ENCODE results near the gene PRPF6. TPM values are rescaled to one million over a fixed set of nuclear protein-coding genes. Genes with fewer than 3 reads are reported as not detected.

PRPF6 gene
- polyA plus RNA-seq, 2 of the 4 experiments (the other 2 are of a cell fraction), result 42.8 to 47.2 TPM

DNA sequence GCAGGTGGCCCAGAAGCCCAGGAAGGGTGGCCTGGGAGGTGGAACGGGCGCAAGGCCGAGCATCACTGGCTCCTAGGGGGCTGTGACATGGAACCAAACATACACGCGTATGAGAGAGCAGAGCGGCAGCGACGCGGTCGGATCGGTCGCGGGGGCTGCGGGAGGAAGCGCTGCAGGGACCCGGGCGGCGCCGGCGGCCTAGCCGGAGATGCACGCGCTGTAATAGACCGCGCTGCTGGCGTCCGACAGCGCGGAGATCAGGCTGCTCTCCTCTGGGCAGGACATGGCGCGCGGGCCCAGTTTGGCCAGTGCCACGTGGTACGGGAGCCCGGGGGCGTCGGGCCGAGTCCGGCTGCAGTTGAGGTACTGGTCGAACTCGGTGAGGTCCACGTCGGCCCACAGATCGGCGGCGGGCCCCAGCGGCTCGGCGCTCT is 67.1 kb downstream of the PRPF6 start:
- 94% methylated on average over 39 of the region's 49 CpGs for WGBS (ENCODE audit: missing lambda C conversion rate)
- ChIA-PET CTCF (interaction anchor here (0.5 to 1.8 kb wide), 6 partner anchors 9 to 363 kb away, joined by 3 to 6 read pairs (median 4); no protein-coding TSS in a partner anchor), POLR2A (no interaction called here)
- Histone ChIP-seq H3K4me2 (no peak overlapping the region), H3K9me3 (no peaks in the 10 kb centered on the region), H3K4me3 (no peak overlapping the region), H3K4me1 (peaks cover 40% of the 10 kb centered on the region), H3K27ac (no peak overlapping the region)
- no peak for DNase-seq (ENCODE audit: low read depth in 1 of 2, low spot score in 1 of 2)
- ATAC-seq, result no peak
- TF ChIP-seq RAD21 (conservative IDR thresholded peaks at IDR 0.05 in 1 of 2, IDR thresholded peaks at IDR 0.05 in 1 of 2) (no peak), PHF8 (IDR thresholded peaks at IDR 0.05; ENCODE audit: borderline replicate concordance, low read depth) (no peak), JUNB (IDR thresholded peaks at IDR 0.05) (no peak), HOXB13 (CRISPR knock-in tag; IDR thresholded peaks at IDR 0.05; ENCODE audit: low read depth) (no peak), EHF (CRISPR knock-in tag; IDR thresholded peaks at IDR 0.05) (no peak), HEYL (CRISPR knock-in tag; IDR thresholded peaks at IDR 0.05) (no peak), CHD4 (IDR thresholded peaks at IDR 0.05; ENCODE audit: borderline replicate concordance) (no peak)
- no peak for FAIRE-seq

DNA sequence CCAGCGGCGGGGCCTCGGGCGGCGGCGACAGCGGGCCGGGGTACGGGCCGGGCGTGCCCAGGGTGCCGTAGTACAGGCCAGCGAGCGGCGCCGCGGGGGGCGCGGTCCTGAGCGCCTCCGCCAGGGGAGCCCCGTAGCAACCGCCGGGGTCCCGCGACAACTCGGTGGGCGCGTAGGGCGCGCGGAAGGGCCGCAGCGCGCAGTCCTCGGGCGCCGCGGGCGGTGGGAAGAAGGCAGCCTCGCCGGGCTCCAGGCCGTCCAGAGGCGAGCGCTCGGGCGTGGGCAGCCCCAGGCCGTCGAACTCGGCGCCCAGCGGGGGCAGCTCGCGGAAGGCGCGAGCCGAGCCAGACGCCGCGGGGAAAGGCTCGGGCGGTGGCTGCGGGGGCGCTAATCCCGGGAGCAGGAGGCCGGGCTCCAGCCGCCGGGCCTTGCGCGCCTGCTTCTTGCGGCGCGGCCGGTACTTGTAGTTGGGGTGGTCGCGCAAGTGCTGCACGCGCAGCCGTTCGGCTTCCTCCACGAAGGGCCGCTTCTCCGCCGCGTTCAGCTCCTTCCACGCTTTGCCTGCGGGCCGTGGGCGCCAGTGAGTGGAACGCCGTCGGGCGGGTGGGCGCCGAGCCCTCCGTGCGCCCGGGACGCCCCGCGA is 67.6 kb downstream of the PRPF6 start:
- CTCF ChIA-PET, result interaction anchor here (0.5 to 1.8 kb wide), 2 partner anchors 21 to 364 kb away, joined by 3 to 4 read pairs; no protein-coding TSS in a partner anchor
- TF ChIP-seq ZC3H11A (IDR thresholded peaks at IDR 0.05) (no peak), FOXS1 (CRISPR knock-in tag; IDR thresholded peaks at IDR 0.05) (no peak), EHMT2 (IDR thresholded peaks at IDR 0.05; ENCODE audit: low read depth) (no peak), CHD2 (IDR thresholded peaks at IDR 0.05; ENCODE audit: low read length, partially characterized antibody) (no peak), FOSL2 (IDR thresholded peaks at IDR 0.05) (no peak), FOSL2 (CRISPR knock-in tag; IDR thresholded peaks at IDR 0.05) (no peak), FOSB (CRISPR knock-in tag; IDR thresholded peaks at IDR 0.05) (no peak), JUNB (IDR thresholded peaks at IDR 0.05) (no peak)
- TF ChIP-seq, protein P1, sequence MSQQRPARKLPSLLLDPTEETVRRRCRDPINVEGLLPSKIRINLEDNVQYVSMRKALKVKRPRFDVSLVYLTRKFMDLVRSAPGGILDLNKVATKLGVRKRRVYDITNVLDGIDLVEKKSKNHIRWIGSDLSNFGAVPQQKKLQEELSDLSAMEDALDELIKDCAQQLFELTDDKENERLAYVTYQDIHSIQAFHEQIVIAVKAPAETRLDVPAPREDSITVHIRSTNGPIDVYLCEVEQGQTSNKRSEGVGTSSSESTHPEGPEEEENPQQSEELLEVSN (IDR thresholded peaks at IDR 0.05; ENCODE audit: borderline replicate concordance, low read depth), result no peak
- TF ChIP-seq, protein P2, sequence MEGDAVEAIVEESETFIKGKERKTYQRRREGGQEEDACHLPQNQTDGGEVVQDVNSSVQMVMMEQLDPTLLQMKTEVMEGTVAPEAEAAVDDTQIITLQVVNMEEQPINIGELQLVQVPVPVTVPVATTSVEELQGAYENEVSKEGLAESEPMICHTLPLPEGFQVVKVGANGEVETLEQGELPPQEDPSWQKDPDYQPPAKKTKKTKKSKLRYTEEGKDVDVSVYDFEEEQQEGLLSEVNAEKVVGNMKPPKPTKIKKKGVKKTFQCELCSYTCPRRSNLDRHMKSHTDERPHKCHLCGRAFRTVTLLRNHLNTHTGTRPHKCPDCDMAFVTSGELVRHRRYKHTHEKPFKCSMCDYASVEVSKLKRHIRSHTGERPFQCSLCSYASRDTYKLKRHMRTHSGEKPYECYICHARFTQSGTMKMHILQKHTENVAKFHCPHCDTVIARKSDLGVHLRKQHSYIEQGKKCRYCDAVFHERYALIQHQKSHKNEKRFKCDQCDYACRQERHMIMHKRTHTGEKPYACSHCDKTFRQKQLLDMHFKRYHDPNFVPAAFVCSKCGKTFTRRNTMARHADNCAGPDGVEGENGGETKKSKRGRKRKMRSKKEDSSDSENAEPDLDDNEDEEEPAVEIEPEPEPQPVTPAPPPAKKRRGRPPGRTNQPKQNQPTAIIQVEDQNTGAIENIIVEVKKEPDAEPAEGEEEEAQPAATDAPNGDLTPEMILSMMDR (IDR thresholded peaks at IDR 0.05), result no peak
- TF ChIP-seq, protein P3, sequence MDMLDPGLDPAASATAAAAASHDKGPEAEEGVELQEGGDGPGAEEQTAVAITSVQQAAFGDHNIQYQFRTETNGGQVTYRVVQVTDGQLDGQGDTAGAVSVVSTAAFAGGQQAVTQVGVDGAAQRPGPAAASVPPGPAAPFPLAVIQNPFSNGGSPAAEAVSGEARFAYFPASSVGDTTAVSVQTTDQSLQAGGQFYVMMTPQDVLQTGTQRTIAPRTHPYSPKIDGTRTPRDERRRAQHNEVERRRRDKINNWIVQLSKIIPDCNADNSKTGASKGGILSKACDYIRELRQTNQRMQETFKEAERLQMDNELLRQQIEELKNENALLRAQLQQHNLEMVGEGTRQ (IDR thresholded peaks at IDR 0.05), result no peak
- TF ChIP-seq, protein P4, sequence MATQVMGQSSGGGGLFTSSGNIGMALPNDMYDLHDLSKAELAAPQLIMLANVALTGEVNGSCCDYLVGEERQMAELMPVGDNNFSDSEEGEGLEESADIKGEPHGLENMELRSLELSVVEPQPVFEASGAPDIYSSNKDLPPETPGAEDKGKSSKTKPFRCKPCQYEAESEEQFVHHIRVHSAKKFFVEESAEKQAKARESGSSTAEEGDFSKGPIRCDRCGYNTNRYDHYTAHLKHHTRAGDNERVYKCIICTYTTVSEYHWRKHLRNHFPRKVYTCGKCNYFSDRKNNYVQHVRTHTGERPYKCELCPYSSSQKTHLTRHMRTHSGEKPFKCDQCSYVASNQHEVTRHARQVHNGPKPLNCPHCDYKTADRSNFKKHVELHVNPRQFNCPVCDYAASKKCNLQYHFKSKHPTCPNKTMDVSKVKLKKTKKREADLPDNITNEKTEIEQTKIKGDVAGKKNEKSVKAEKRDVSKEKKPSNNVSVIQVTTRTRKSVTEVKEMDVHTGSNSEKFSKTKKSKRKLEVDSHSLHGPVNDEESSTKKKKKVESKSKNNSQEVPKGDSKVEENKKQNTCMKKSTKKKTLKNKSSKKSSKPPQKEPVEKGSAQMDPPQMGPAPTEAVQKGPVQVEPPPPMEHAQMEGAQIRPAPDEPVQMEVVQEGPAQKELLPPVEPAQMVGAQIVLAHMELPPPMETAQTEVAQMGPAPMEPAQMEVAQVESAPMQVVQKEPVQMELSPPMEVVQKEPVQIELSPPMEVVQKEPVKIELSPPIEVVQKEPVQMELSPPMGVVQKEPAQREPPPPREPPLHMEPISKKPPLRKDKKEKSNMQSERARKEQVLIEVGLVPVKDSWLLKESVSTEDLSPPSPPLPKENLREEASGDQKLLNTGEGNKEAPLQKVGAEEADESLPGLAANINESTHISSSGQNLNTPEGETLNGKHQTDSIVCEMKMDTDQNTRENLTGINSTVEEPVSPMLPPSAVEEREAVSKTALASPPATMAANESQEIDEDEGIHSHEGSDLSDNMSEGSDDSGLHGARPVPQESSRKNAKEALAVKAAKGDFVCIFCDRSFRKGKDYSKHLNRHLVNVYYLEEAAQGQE (IDR thresholded peaks at IDR 0.05), result no peak
- TF ChIP-seq, protein P5, sequence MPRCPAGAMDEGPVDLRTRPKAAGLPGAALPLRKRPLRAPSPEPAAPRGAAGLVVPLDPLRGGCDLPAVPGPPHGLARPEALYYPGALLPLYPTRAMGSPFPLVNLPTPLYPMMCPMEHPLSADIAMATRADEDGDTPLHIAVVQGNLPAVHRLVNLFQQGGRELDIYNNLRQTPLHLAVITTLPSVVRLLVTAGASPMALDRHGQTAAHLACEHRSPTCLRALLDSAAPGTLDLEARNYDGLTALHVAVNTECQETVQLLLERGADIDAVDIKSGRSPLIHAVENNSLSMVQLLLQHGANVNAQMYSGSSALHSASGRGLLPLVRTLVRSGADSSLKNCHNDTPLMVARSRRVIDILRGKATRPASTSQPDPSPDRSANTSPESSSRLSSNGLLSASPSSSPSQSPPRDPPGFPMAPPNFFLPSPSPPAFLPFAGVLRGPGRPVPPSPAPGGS (IDR thresholded peaks at IDR 0.05), result no peak
- TF ChIP-seq, protein P6, sequence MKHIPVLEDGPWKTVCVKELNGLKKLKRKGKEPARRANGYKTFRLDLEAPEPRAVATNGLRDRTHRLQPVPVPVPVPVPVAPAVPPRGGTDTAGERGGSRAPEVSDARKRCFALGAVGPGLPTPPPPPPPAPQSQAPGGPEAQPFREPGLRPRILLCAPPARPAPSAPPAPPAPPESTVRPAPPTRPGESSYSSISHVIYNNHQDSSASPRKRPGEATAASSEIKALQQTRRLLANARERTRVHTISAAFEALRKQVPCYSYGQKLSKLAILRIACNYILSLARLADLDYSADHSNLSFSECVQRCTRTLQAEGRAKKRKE (CRISPR knock-in tag; IDR thresholded peaks at IDR 0.05; ENCODE audit: low read depth), result no peak
- Histone ChIP-seq H3K4me3 (peak overlapping the region; percentile 67), H3K9me3 (no peaks in the 10 kb centered on the region), H3K4me1 (peaks cover 40% of the 10 kb centered on the region), H3K4me2 (peak overlapping the region; percentile 99), H3K27ac (peak overlapping the region; percentile 84 to 96; a peak in 5 of 6 replicates)
- DNase-seq (ENCODE audit: low read depth in 1 of 2, low spot score in 1 of 2) (no peak), FAIRE-seq (no peak), ATAC-seq (no peak)
- WGBS (ENCODE audit: missing lambda C conversion rate), result 94% methylated on average over 66 of the region's 101 CpGs
- POLR2A ChIA-PET, result interaction anchor here (6.5 kb wide), 1 partner anchor 14 kb away, joined by 29 read pairs; the partner anchor contains the start of gene TCEA2
